ENCODE results near the gene COLGALT1. TPM values are rescaled to one million over a fixed set of nuclear protein-coding genes. Genes with fewer than 3 reads are reported as not detected.

COLGALT1 gene
- polyA plus RNA-seq, 3 donors = 66.8 to 176 (median 68.8) TPM

- Mint-ChIP-seq H3K4me1 (peaks cover 9% of the 10 kb centered on the region), H3K36me3 (no peaks in the 10 kb centered on the region), H3K4me3 (peak overlapping the region in 1 of 2 donors; percentile 61), H3K9me3 (peaks cover 2 to 15% (median 7%) of the 10 kb centered on the region in 7 donors), H3K27me3 (ENCODE audit: low read depth in 3 of 3) (peaks cover 17 to 40% (median 26%) of the 10 kb centered on the region in 3 donors), H3K27ac (no peak overlapping the region)
- peaks cover 0 to 6% of the 10 kb centered on the region in 2 donors for H3K9me3 ChIP-seq (replicated peaks in 1 of 2; ENCODE audit: control insufficient read depth in 1 of 2, insufficient read depth in 1 of 2, low read length in 2 of 2)
- H3K79me2 ChIP-seq (ENCODE audit: insufficient read depth, low read length) = no peaks in the 10 kb centered on the region
- H3K9ac ChIP-seq (ENCODE audit: insufficient read depth, low read length, poor library complexity, severe bottlenecking) = no peak overlapping the region
- no peak overlapping the region for H3K27ac ChIP-seq (ENCODE audit: low read depth in 1 of 2, low read length in 2 of 2)
- peaks cover 0 to 20% of the 10 kb centered on the region in 2 donors for H3K27me3 ChIP-seq (ENCODE audit: control insufficient read depth in 2 of 2, insufficient read depth in 2 of 2, low read length in 2 of 2)
- intact Hi-C loops (cut with micrococcal nuclease) = no loop called here
- no peak for DNase-seq
- no peak overlapping the region for H3K4me2 ChIP-seq (replicated peaks; ENCODE audit: extremely low read depth, low read length, poor library complexity, severe bottlenecking)
- no peaks in the 10 kb centered on the region for H3K36me3 ChIP-seq (replicated peaks in 1 of 2; ENCODE audit: control insufficient read depth in 1 of 2, insufficient read depth in 2 of 2, low read length in 2 of 2)
- no peak overlapping the region for H3K4me3 ChIP-seq (replicated peaks in 1 of 3; ENCODE audit: low read depth in 2 of 3, low read length in 3 of 3)
- H4K20me1 ChIP-seq (ENCODE audit: insufficient read depth, low read length) = no peaks in the 10 kb centered on the region
- peaks cover 10 to 12% of the 10 kb centered on the region in 2 donors for H3K4me1 ChIP-seq (ENCODE audit: control insufficient read depth in 1 of 2, insufficient read depth in 2 of 2, low read length in 2 of 2)
- no peak for TF ChIP-seq CTCF (IDR thresholded peaks at IDR 0.05)
- H2AFZ ChIP-seq (ENCODE audit: insufficient read depth, low read depth, low read length, poor library complexity, severe bottlenecking) = no peak overlapping the region
- WGBS (ENCODE audit: insufficient coverage) = 81% methylated on average over 4 of the region's 7 CpGs
Measured at GRCh38 chr19:17617807-17618192, 62.4 kb downstream of the COLGALT1 start.

GRCh38 chr19:17618281-17618903 lies 62.9 kb downstream of the COLGALT1 start:
- peaks cover 0 to 6% of the 10 kb centered on the region in 2 donors for H3K9me3 ChIP-seq (replicated peaks in 1 of 2; ENCODE audit: control insufficient read depth in 1 of 2, insufficient read depth in 1 of 2, low read length in 2 of 2)
- Mint-ChIP-seq H3K36me3 (no peaks in the 10 kb centered on the region), H3K27ac (no peak overlapping the region), H3K27me3 (ENCODE audit: low read depth in 3 of 3) (peaks cover 17 to 39% (median 26%) of the 10 kb centered on the region in 3 donors), H3K4me3 (no peak overlapping the region), H3K4me1 (peaks cover 9% of the 10 kb centered on the region), H3K9me3 (peaks cover 2 to 15% (median 7%) of the 10 kb centered on the region in 7 donors)
- peaks cover 0 to 20% of the 10 kb centered on the region in 2 donors for H3K27me3 ChIP-seq (ENCODE audit: control insufficient read depth in 2 of 2, insufficient read depth in 2 of 2, low read length in 2 of 2)
- no peaks in the 10 kb centered on the region for H3K36me3 ChIP-seq (replicated peaks in 1 of 2; ENCODE audit: control insufficient read depth in 1 of 2, insufficient read depth in 2 of 2, low read length in 2 of 2)
- no peak overlapping the region for H3K27ac ChIP-seq (ENCODE audit: low read depth in 1 of 2, low read length in 2 of 2)
- H3K4me2 ChIP-seq (replicated peaks; ENCODE audit: extremely low read depth, low read length, poor library complexity, severe bottlenecking) = no peak overlapping the region
- no peak overlapping the region for H3K4me3 ChIP-seq (replicated peaks in 1 of 3; ENCODE audit: low read depth in 2 of 3, low read length in 3 of 3)
- intact Hi-C loops (cut with micrococcal nuclease) = no loop called here
- WGBS (ENCODE audit: insufficient coverage) = 100% methylated on average over 3 of the region's 7 CpGs
- H3K4me1 ChIP-seq (ENCODE audit: control insufficient read depth in 1 of 2, insufficient read depth in 2 of 2, low read length in 2 of 2) = peaks cover 10 to 12% of the 10 kb centered on the region in 2 donors
- H3K9ac ChIP-seq (ENCODE audit: insufficient read depth, low read length, poor library complexity, severe bottlenecking) = no peak overlapping the region
- TF ChIP-seq CTCF (IDR thresholded peaks at IDR 0.05) = no peak
- no peak for DNase-seq
- no peak overlapping the region for H2AFZ ChIP-seq (ENCODE audit: insufficient read depth, low read depth, low read length, poor library complexity, severe bottlenecking)
- H4K20me1 ChIP-seq (ENCODE audit: insufficient read depth, low read length) = no peaks in the 10 kb centered on the region
- no peaks in the 10 kb centered on the region for H3K79me2 ChIP-seq (ENCODE audit: insufficient read depth, low read length)

All from CD14-positive monocyte (primary cell).